Activated CD8-positive, alpha-beta memory T cell treated with anti-CD3 and anti-CD28 coated beads, Interleukin-2, amount 10 ng/mL, durations not matched to agents 7 days and 5 days (primary cell): Measurements from ENCODE around the gene XIST. TPM values are rescaled to one million over a fixed set of nuclear protein-coding genes. Genes with fewer than 3 reads are reported as not detected.

ENCODE experiments used
- ATAC-seq: fragments of 150-1000 bp; cut with Tn5 transposase; one replicate; pipeline ENCODE4 v1.10.0; 2021; ENCODE audit warnings: moderate library complexity
- CTCF ChIA-PET: fragments of 350-600 bp; sonication (Branson Sonifier 250); formaldehyde crosslinking; loops from one replicate; lab custom pipeline; 2021; ENCODE audit warnings: antibody characterized with exemption; lab: Charles Lee
- DNase-seq: peaks from one replicate; pipeline ENCODE4 v3.0.0-alpha.2; 2020
- H3K27ac Mint-ChIP-seq: one replicate; pipeline ENCODE4 v1.8.0; 2021; ENCODE audit warnings: mild to moderate bottlenecking, mixed read lengths
- H3K27me3 Mint-ChIP-seq: one replicate; pipeline ENCODE4 v1.8.0; 2021; ENCODE audit warnings: mixed read lengths
- H3K36me3 Mint-ChIP-seq: one replicate; pipeline ENCODE4 v1.8.0; 2021; ENCODE audit warnings: mild to moderate bottlenecking, mixed read lengths
- H3K4me1 Mint-ChIP-seq: one replicate; pipeline ENCODE4 v1.8.0; 2021; ENCODE audit warnings: mixed read lengths
- H3K4me3 Mint-ChIP-seq: one replicate; pipeline ENCODE4 v1.8.0; 2021; ENCODE audit warnings: mild to moderate bottlenecking, moderate library complexity, mixed read lengths
- H3K9me3 Mint-ChIP-seq: one replicate; pipeline ENCODE4 v1.8.0; 2022; ENCODE audit warnings: low read depth, mixed read lengths
- total RNA-seq, 2 experiments: library from RNA; stranded (reverse); gene quantifications; one replicate each; pipeline ENCODE4 v1.2.3, GENCODE V29; 2021

XIST gene
- total RNA-seq, 2 experiments from 2014 or later = not detected

DNA sequence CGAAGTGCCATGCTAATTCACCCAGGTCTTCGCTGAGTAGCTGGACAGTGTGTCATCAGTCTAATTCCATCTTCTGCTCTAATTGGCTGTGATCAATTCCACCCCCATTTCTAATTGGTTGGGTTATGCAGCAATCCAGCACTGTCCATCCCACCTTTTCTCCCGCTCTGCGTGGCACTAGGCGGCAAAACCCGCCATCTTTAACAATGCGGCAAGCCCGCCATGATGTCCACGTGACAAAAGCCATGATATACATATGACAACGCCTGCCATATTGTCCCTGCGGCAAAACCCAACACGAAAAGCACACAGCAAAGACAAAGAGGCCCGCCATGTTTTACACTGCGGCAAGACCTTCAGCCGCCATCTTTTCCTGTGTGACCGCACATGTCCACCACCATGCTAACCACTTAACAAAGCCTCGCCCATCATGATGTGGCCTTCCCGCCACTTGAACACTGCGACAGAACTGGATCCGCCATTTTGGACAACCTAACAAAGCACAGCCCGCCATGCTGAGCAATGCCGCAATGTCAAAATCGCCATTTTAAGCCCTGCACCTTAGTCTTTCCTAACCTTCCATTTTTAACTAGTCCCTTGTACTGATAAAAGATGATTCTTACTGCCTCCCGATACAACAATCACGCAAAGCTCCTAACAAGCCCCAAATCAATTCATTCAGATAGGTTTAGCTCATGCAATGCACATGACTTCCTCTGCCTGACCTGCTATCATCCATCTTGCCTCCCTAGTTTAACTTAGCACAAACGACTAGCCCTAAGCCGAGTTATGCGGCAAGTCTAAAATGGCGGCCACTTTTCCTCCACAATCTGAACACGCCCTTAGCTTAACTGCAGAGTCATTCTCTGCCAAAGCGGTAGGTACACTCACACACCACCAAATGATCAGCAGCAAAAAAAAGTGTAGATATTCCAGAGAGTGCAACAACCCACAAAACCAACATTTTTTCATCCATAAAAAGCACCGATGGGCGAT is 1.2 kb downstream of the XIST start:
- Mint-ChIP-seq H3K9me3 (peaks cover 4% of the 10 kb centered on the region), H3K36me3 (no peaks in the 10 kb centered on the region), H3K27ac (no peak overlapping the region), H3K27me3 (no peaks in the 10 kb centered on the region), H3K4me3 (no peak overlapping the region), H3K4me1 (no peaks in the 10 kb centered on the region)
- ATAC-seq (no peak), DNase-seq (no peak)
- CTCF ChIA-PET = no interaction called here

DNA sequence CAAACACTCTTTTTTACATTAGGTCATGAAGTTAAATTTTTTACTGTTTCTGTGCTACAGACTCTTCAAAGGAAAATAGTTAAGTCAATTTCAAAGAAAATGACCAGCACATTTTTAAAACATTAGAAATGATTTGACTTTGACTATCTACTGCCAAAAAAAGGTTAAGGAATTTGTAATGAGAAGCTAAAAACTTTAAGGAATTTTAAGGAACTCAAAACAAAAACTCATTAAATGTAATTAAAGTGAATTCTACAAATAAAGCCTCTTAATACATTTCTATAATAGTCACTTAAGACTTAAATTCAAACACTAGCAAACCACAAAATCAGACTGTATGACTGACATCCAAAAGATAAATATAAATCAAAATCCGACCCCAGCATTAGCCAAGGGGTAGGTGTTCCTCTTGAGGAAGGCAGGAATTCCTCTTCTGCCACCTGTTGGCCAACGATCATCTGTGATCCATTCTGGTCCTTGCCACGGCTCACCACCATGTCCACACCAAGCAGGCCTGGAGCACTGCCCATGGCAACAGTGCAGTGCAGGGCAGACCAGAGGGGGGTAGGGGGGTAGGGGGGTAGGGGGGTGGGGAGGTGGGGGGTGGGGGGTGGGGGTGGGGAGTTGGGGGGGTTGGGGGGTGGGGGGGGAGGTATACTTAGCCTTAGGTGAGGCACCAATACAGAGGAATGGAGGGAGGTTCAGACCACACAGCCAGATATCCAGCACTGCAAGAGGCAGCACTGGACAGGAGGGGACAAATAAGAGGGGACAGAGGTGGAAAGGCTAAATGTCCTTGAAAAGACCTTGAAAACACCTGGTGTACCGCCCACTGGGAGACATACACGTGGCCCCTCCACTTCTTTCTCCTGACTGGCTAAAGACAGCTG is 2.1 kb downstream of the XIST start:
- Mint-ChIP-seq H3K4me3 (no peak overlapping the region), H3K4me1 (no peaks in the 10 kb centered on the region), H3K36me3 (no peaks in the 10 kb centered on the region), H3K27me3 (no peaks in the 10 kb centered on the region), H3K9me3 (peaks cover 4% of the 10 kb centered on the region), H3K27ac (no peak overlapping the region)
- ATAC-seq = no peak
- CTCF ChIA-PET = no interaction called here
- no peak for DNase-seq

DNA sequence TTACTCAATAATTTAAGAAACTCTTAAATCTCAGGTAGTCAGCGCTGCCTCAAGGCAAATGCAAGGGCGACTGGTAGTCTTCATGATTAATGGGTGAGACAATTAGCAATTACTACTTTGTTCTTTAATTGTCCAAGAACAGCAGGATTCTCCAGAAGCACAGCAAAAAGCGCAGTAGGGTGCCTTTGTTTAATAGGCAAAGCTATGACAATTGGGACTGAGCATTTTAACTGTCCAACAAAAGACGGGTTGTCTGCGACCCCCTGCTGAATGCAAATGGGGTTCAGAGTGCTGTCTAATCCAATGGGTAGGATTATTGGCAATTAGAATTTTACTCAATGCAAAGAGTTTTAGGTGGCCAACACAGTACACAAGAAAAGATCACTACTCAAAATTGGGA is 3.4 kb downstream of the XIST start:
- H3K27ac Mint-ChIP-seq = no peak overlapping the region
- no peaks in the 10 kb centered on the region for H3K36me3 Mint-ChIP-seq
- CTCF ChIA-PET = no interaction called here
- H3K27me3 Mint-ChIP-seq = no peaks in the 10 kb centered on the region
- no peak for DNase-seq
- no peaks in the 10 kb centered on the region for H3K4me1 Mint-ChIP-seq
- ATAC-seq = no peak
- H3K9me3 Mint-ChIP-seq = peaks cover 4% of the 10 kb centered on the region
- H3K4me3 Mint-ChIP-seq = no peak overlapping the region

DNA sequence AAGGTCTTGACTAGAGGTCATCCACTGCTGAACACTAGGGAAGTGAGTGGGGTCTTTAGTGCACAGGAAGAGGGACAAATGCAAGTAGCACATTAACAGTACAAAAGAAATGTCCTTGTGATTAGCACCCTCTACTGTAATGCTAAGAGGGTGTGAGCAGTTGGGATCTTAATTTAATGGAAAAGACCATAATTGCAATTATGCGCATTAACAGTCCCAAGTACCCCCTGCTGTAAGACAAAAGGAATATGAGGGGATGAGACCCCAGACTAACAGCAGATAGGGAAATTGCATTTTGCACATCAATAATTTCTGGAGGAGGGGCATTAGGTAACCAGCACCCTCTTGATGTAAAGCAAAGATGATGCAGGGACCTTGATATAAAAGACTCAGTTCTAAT is 4.5 kb downstream of the XIST start:
- ATAC-seq (no peak), DNase-seq (no peak)
- CTCF ChIA-PET = no interaction called here
- Mint-ChIP-seq H3K4me3 (no peak overlapping the region), H3K27me3 (no peaks in the 10 kb centered on the region), H3K4me1 (no peaks in the 10 kb centered on the region), H3K36me3 (no peaks in the 10 kb centered on the region), H3K27ac (no peak overlapping the region), H3K9me3 (peaks cover 4% of the 10 kb centered on the region)

DNA sequence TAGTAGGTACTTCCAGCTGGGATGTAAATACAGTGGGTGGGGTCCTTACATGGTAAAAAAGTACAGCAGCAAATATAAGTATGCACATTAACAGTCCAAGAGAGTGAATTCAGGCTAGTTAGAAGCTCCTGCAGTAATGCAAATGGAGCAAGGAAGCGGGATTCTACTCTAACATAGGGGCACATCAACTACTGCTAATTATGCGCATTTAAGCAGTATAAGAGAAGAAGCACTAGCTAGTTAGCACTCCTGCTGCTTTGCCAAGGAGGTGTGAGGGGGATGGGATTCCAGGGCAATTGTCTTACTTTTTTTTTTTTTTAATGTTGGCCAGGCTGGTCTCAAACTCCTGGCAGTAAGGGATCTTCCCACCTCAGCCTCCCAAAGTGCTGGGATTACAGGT is 5.4 kb downstream of the XIST start:
- DNase-seq = no peak
- H3K36me3 Mint-ChIP-seq = no peaks in the 10 kb centered on the region
- CTCF ChIA-PET = no interaction called here
- no peak overlapping the region for H3K4me3 Mint-ChIP-seq
- H3K27ac Mint-ChIP-seq = no peak overlapping the region
- no peaks in the 10 kb centered on the region for H3K4me1 Mint-ChIP-seq
- peaks cover 4% of the 10 kb centered on the region for H3K9me3 Mint-ChIP-seq
- no peak for ATAC-seq
- H3K27me3 Mint-ChIP-seq = no peaks in the 10 kb centered on the region

DNA sequence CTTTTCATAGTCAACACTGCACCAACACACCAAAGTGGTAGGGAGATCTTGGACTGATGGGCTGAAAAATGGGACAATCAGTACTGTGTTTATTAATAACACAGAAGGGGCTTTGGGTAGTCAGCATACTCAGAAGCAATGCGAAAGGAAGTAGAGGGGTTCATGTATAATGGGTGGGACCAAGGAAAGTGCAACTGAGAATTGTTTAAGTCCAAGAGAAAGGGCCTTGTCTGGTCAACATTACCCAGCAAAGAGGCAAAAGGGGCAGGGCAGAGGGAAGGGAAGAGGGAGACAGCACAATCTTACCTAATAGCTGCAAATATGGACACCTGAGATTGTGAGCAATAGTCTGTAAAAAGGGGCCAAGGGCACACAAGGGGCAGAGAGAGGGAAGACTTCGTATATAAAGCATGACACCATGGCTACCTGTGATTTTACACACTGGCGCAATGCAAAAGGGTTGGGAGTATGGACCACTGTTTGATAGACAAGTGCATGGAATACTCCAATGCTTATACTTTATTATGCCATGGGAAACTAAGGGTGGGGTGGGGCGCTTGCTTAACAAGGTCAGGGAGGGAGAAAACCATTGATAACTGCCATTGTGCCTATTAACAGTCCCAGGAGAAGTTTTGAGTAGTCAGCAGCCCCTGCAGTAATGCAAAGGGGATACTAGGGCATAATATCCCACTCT is 9.8 kb downstream of the XIST start:
- no peaks in the 10 kb centered on the region for H3K4me1 Mint-ChIP-seq

DNA sequence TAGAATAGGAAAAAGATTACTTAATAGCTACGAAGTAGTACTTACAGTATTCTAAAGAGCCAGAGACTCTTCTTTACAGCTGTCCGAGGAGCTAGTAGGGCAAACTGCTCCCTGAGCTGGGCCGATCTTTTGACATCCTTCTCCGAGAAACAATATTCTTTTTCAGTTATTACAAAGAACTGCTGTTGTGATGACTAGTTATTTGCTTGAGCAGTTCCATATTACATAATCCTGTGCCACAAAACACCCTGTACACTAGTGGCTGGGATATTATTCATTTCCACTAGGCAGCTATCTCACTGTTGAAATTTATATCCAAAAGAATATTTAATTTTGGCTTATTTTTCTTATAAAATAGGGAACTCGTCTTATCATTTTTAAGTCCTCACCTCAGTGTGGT is 11.2 kb downstream of the XIST start:
- H3K27ac Mint-ChIP-seq = no peak overlapping the region
- CTCF ChIA-PET = no interaction called here
- no peaks in the 10 kb centered on the region for H3K9me3 Mint-ChIP-seq
- no peak for ATAC-seq
- no peaks in the 10 kb centered on the region for H3K27me3 Mint-ChIP-seq
- no peak for DNase-seq
- H3K36me3 Mint-ChIP-seq = no peaks in the 10 kb centered on the region
- no peak overlapping the region for H3K4me3 Mint-ChIP-seq
- H3K4me1 Mint-ChIP-seq = no peaks in the 10 kb centered on the region

More for the DNA sequence above, 9.8 kb downstream of the XIST start:
- no peaks in the 10 kb centered on the region for H3K36me3 Mint-ChIP-seq
- ATAC-seq = no peak
- H3K9me3 Mint-ChIP-seq = no peaks in the 10 kb centered on the region
- H3K27ac Mint-ChIP-seq = no peak overlapping the region
- CTCF ChIA-PET = no interaction called here
- no peaks in the 10 kb centered on the region for H3K27me3 Mint-ChIP-seq
- H3K4me3 Mint-ChIP-seq = no peak overlapping the region
- no peak for DNase-seq

DNA sequence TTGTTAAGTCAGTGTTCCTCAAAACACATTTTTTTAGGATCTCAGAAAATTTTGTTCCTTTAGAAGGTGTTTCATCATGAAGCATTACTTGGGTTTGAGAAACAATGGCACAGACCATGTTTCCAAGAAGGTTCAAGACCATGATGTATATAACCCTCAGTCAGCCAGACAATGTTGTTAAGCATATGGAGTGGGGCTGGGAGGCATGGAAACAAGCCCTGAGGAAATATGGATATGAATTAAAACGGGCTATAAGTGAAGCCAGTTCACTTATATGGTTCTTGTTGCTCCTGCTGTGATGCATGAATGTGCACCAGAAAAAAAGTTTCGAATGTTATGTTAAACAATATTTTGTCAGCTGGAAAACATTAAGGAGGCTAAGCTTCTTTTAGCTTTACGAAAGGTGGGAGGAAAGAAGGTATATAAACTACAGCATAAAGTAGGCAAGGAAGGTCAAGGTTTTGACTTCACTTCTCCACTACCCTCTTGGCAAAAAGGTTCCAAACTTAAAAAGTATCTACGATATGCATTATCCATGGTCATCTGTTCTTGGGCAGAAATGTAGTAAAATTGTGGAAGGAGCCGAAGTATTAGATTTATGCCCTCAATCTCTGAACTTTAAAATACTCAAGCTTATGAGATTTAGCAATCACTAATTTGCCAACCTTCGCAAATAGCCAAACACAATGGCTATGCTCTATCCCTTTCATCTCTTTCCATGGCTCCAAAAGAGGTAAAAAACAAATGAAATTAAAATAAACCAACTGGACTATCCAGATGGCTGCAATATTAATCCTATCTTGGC is 12.2 kb downstream of the XIST start:
- ATAC-seq (no peak), DNase-seq (no peak)
- Mint-ChIP-seq H3K27ac (no peak overlapping the region), H3K27me3 (no peaks in the 10 kb centered on the region), H3K9me3 (no peaks in the 10 kb centered on the region), H3K36me3 (no peaks in the 10 kb centered on the region), H3K4me3 (no peak overlapping the region), H3K4me1 (no peaks in the 10 kb centered on the region)
- CTCF ChIA-PET = no interaction called here

DNA sequence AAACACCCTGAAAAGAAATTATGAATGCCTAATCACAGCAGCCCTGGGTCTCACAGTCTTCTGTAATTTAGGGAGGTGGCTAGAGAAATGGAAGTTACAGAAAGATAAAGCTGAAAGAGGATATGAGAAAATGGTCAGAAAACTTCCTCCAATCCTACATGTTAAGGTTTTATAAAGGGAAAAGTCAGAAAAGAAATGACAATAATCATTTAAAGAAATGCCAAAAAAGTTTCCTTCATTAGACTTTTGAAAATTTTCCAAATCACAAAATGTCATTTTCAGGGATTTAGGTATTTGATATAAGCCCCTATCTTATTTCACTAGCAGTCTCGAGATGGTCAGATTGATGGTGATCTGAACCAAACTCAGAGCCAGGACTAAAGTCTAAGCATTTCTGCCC is 13.4 kb downstream of the XIST start:
- no peak overlapping the region for H3K27ac Mint-ChIP-seq
- H3K9me3 Mint-ChIP-seq = no peaks in the 10 kb centered on the region
- no peaks in the 10 kb centered on the region for H3K4me1 Mint-ChIP-seq
- CTCF ChIA-PET = no interaction called here
- H3K4me3 Mint-ChIP-seq = no peak overlapping the region
- no peaks in the 10 kb centered on the region for H3K36me3 Mint-ChIP-seq
- no peak for DNase-seq
- no peak for ATAC-seq
- no peaks in the 10 kb centered on the region for H3K27me3 Mint-ChIP-seq

DNA sequence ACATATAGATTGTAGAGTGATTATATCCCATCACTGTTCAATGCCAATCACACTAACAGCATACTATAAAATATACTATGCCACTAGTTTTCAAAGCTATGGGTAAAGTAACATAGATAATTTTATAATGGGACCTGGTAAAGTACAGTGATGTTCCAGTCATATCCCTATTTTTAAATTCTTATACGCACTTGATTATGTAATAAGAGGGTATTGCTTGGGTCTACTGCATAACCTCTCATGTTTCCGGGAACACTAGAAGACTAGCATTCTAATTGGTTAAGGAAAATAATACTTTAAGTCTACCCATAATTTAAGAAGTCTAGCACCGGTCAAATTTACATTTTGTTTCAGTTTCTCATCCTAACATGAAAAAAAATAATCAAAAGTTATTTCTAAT is 14.4 kb downstream of the XIST start:
- DNase-seq (no peak), ATAC-seq (no peak)
- Mint-ChIP-seq H3K27ac (no peak overlapping the region), H3K27me3 (no peaks in the 10 kb centered on the region), H3K4me1 (no peaks in the 10 kb centered on the region), H3K36me3 (no peaks in the 10 kb centered on the region), H3K4me3 (no peak overlapping the region), H3K9me3 (no peaks in the 10 kb centered on the region)
- CTCF ChIA-PET = interaction anchor here (0.6 kb wide), 1 partner anchor 978 kb away, joined by 4 read pairs; no protein-coding TSS in a partner anchor

DNA sequence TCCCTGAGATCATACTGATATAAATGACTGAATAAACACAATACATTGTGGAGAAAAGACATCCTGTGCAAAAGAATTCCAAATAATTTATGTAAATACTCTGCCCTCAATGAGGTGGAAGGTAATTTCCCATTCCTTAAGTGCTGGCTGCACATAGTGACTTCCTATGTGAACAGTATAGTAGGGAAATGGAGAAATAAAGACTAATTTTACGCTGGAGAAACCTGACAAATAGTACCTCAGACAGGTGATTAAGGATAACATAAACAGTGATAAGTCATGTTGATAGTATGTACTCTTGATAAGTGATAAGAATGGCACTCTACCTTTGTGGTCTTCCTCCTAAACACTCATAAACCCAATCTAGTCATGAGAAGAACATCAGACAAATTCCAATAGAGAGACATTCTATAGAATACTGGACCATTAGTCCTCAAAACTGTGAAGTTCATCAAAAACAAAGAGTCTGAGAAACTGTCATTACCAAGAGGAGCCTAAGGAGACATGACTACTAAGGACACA is 15.5 kb downstream of the XIST start:
- Mint-ChIP-seq H3K27ac (no peak overlapping the region), H3K9me3 (no peaks in the 10 kb centered on the region)

DNA sequence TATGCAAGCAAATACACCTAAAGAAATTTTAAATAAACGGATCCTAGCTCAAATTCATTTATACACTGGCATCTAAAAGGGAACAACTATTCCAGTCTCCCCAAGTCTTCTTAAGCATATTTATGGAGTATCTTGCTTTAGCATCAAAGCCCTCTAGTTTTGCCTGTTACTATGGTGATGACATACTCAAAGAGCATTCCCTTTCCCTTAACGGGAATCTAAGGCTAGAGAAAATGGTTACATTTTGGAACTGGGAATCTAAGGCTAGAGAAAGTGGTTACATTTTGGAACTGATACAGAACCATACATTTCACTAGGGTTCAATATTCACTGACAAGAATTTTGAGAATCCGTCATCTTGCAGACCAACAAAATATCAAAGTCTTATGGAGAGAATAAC is 18.3 kb downstream of the XIST start:
- no peak for ATAC-seq

More for the DNA sequence above, 15.5 kb downstream of the XIST start:
- H3K4me1 Mint-ChIP-seq = no peaks in the 10 kb centered on the region
- no peak for DNase-seq
- H3K4me3 Mint-ChIP-seq = no peak overlapping the region
- CTCF ChIA-PET = no interaction called here
- H3K36me3 Mint-ChIP-seq = no peaks in the 10 kb centered on the region
- H3K27me3 Mint-ChIP-seq = no peaks in the 10 kb centered on the region
- ATAC-seq = no peak

More for the DNA sequence above, 18.3 kb downstream of the XIST start:
- no peaks in the 10 kb centered on the region for H3K9me3 Mint-ChIP-seq
- CTCF ChIA-PET = no interaction called here
- H3K36me3 Mint-ChIP-seq = no peaks in the 10 kb centered on the region
- H3K4me1 Mint-ChIP-seq = no peaks in the 10 kb centered on the region
- no peak for DNase-seq
- H3K27me3 Mint-ChIP-seq = no peaks in the 10 kb centered on the region
- no peak overlapping the region for H3K27ac Mint-ChIP-seq
- H3K4me3 Mint-ChIP-seq = no peak overlapping the region
